ENCODE measurements around the gene NDUFAF3. TPM values are rescaled to one million over a fixed set of nuclear protein-coding genes. Genes with fewer than 3 reads are reported as not detected.

The NDUFAF3 gene
- total and polyA plus RNA-seq, 2 of the 4 experiments (the other 2 are of a cell fraction): 26.5 to 112 TPM

DNA sequence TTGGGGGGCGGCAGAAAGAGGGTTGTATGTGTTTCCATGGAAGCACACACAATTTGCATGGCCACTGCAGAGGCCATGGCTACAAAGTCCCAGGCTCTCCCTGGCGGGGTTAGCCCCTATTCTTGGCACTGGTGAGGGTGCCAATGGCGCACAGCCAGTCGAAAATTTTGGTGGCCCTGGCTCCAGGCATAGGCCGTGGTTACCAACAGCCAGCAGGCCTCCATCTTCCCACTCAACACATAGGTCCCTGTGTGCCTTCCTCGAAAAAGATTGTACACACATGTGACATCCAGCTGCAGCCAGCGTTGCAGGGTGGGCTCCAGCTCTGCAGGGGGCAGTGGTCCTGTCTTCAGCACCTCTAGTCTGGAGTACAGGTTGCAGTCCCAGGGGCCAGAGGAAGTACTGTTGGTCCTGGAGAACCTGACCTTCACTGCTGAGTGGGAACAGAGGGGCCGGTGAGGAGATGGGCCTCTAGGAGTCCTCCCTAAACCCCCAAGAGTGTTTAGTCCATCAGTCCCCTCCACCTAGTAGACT, 24.8 kb upstream of the NDUFAF3 start:
- ChIA-PET POLR2A (ENCODE audit: unreplicated experiment) (no interaction called here), CTCF (no interaction called here)
- H2AK5ac ChIP-seq (ENCODE audit: low read depth, low read length): no peak overlapping the region
- no peak overlapping the region for H3K23ac ChIP-seq (ENCODE audit: low read depth, low read length)
- H3K56ac ChIP-seq (ENCODE audit: extremely low read depth, insufficient read depth, low read length): no peak overlapping the region
- no peak overlapping the region for H3K4ac ChIP-seq (ENCODE audit: low read depth, low read length)
- H3K4me3 ChIP-seq (ENCODE audit: insufficient read depth, low read depth, low read length): no peak overlapping the region
- TF ChIP-seq MAFK (IDR thresholded peaks at IDR 0.05; ENCODE audit: low read depth, low read length) (no peak), RCOR1 (IDR thresholded peaks at IDR 0.05; ENCODE audit: insufficient replicate concordance, low read length) (no peak), CHD1 (IDR thresholded peaks at IDR 0.05; ENCODE audit: low read depth, low read length) (no peak), SMC3 (IDR thresholded peaks at IDR 0.05; ENCODE audit: low read depth, low read length) (no peak), MXI1 (IDR thresholded peaks at IDR 0.05; ENCODE audit: borderline replicate concordance, low read depth, low read length) (no peak), RAD21 (IDR thresholded peaks at IDR 0.05; ENCODE audit: low read length) (no peak)
- TF ChIP-seq, protein P1, sequence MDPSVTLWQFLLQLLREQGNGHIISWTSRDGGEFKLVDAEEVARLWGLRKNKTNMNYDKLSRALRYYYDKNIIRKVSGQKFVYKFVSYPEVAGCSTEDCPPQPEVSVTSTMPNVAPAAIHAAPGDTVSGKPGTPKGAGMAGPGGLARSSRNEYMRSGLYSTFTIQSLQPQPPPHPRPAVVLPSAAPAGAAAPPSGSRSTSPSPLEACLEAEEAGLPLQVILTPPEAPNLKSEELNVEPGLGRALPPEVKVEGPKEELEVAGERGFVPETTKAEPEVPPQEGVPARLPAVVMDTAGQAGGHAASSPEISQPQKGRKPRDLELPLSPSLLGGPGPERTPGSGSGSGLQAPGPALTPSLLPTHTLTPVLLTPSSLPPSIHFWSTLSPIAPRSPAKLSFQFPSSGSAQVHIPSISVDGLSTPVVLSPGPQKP (IDR thresholded peaks at IDR 0.05; ENCODE audit: borderline replicate concordance, low read depth, low read length): no peak
- TF ChIP-seq, protein P2, sequence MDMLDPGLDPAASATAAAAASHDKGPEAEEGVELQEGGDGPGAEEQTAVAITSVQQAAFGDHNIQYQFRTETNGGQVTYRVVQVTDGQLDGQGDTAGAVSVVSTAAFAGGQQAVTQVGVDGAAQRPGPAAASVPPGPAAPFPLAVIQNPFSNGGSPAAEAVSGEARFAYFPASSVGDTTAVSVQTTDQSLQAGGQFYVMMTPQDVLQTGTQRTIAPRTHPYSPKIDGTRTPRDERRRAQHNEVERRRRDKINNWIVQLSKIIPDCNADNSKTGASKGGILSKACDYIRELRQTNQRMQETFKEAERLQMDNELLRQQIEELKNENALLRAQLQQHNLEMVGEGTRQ (IDR thresholded peaks at IDR 0.05; ENCODE audit: low read depth, low read length): no peak
- no peaks in the 10 kb centered on the region for H3K4me1 ChIP-seq (ENCODE audit: control insufficient read depth, insufficient read depth, low read length)
- 83% methylated on average over 1 of the region's 8 CpGs; no CpG with 5 or more reads in 1 of the 2 experiments for WGBS, 2 experiments (ENCODE audit: extremely low coverage in 2 of 2, insufficient read length in 1 of 2)
- no peak overlapping the region for H3K14ac ChIP-seq (replicated peaks; ENCODE audit: low read depth, low read length)
- no peaks in the 10 kb centered on the region; the same call in 1 of the 2 replicates for H4K20me1 ChIP-seq (ENCODE audit: insufficient read depth, low read length)
- dilution Hi-C loops (cut with HindIII; ENCODE audit: low sequenced_read_pairs, unreplicated experiment): no loop called here
- H3K9me1 ChIP-seq (ENCODE audit: insufficient read depth, low read length): no peaks in the 10 kb centered on the region
- ATAC-seq (ENCODE audit: low read depth): no peak
- no peak overlapping the region for H3K27ac ChIP-seq (ENCODE audit: insufficient read depth, low read length)
- no peak overlapping the region for H4K8ac ChIP-seq (ENCODE audit: low read depth in 2 of 2, low read length in 2 of 2)
- H4K91ac ChIP-seq (ENCODE audit: insufficient read depth, low read depth, low read length): no peak overlapping the region
- no peaks in the 10 kb centered on the region for H3K9me3 ChIP-seq (ENCODE audit: control insufficient read depth, insufficient read depth, low read length)
- H3K4me2 ChIP-seq (ENCODE audit: low read depth, low read length): no peak overlapping the region
- H3K36me3 ChIP-seq (ENCODE audit: control insufficient read depth, insufficient read depth, low read length): peaks cover 6% of the 10 kb centered on the region; the same call in 1 of the 2 replicates
- in situ Hi-C loops (cut with MboI; ENCODE audit: low sequenced_read_pairs): no loop called here
- H3K18ac ChIP-seq (ENCODE audit: low read depth, low read length): no peak overlapping the region
- H2AFZ ChIP-seq (replicated peaks; ENCODE audit: low read length, poor library complexity): no peak overlapping the region
- intact Hi-C loops (cut with micrococcal nuclease): no loop called here
- no peak overlapping the region for H2BK15ac ChIP-seq (ENCODE audit: low read depth, low read length)
- no peak for DNase-seq
- H2BK20ac ChIP-seq (ENCODE audit: low read depth, low read length): no peak overlapping the region
- H3K9ac ChIP-seq (ENCODE audit: low read depth, low read length): no peak overlapping the region
- H3K27me3 ChIP-seq (ENCODE audit: control insufficient read depth, insufficient read depth, low read length): no peaks in the 10 kb centered on the region
- no peak overlapping the region for H2BK120ac ChIP-seq (ENCODE audit: low read depth, low read length)
- no peak overlapping the region for H2AK9ac ChIP-seq (replicated peaks; ENCODE audit: low read depth, low read length, poor library complexity)
- H2BK5ac ChIP-seq (ENCODE audit: low read depth, low read length, poor library complexity, severe bottlenecking): no peak overlapping the region
- H3K79me1 ChIP-seq (ENCODE audit: low read depth in 1 of 2, low read length in 2 of 2): peaks cover 35 to 56% of the 10 kb centered on the region in 2 experiments
- no TSS peak for BruUV-seq (replicated peaks)
- H4K5ac ChIP-seq (ENCODE audit: low read depth, low read length): no peak overlapping the region

All from IMR-90 (cell line).